Measurements from ENCODE around the gene BCL2L11. TPM values are rescaled to one million over a fixed set of nuclear protein-coding genes. Genes with fewer than 3 reads are reported as not detected.

BCL2L11 gene
- total RNA-seq, 1 donor from 2014 or later: 221 TPM

GRCh38 chr2:111117598-111118480 lies 2.9 kb upstream of the BCL2L11 start:
- peaks cover 40% of the 10 kb centered on the region for H3K4me1 Mint-ChIP-seq
- POLR2A ChIA-PET: interaction anchor here (0.5 to 2.0 kb wide), 8 partner anchors 10 to 581 kb away, joined by 3 to 15 read pairs (median 4); no protein-coding TSS in a partner anchor
- DNase-seq: peak; percentile 45
- CTCF ChIA-PET: interaction anchor here (0.8 to 2.0 kb wide), 7 partner anchors 9 to 305 kb away, joined by 3 to 15 read pairs (median 3); no protein-coding TSS in a partner anchor
- H3K36me3 Mint-ChIP-seq (ENCODE audit: low read depth): peaks cover 16% of the 10 kb centered on the region
- H3K27ac Mint-ChIP-seq: peak overlapping the region; percentile 65
- no peak for ATAC-seq (ENCODE audit: low read depth)
- intact Hi-C loops (cut with micrococcal nuclease): loop anchor here (1.0 to 5.0 kb wide), 5 partner anchors 89 to 581 kb away; no protein-coding TSS in a partner anchor
- peak overlapping the region; percentile 86 for H3K4me3 Mint-ChIP-seq
- H3K9me3 Mint-ChIP-seq: no peaks in the 10 kb centered on the region
- no peak for TF ChIP-seq CTCF (IDR thresholded peaks at IDR 0.05)
- H3K27me3 Mint-ChIP-seq: peaks cover 19% of the 10 kb centered on the region

GRCh38 chr2:111118481-111118980 lies 2.2 kb upstream of the BCL2L11 start:
- ChIA-PET CTCF (interaction anchor here (0.9 kb wide), 1 partner anchor 56 kb away, joined by 3 read pairs; no protein-coding TSS in a partner anchor), POLR2A (interaction anchor here (0.7 to 2.0 kb wide), 3 partner anchors 39 to 90 kb away, joined by 3 to 15 read pairs (median 5); no protein-coding TSS in a partner anchor)
- Mint-ChIP-seq H3K27ac (peak overlapping the region; percentile 85), H3K9me3 (no peaks in the 10 kb centered on the region), H3K36me3 (ENCODE audit: low read depth) (peaks cover 23% of the 10 kb centered on the region), H3K4me1 (peaks cover 43% of the 10 kb centered on the region), H3K4me3 (peak overlapping the region; percentile 86), H3K27me3 (peaks cover 13% of the 10 kb centered on the region)
- no peak for TF ChIP-seq CTCF (IDR thresholded peaks at IDR 0.05)
- intact Hi-C loops (cut with micrococcal nuclease): loop anchor here (5.0 kb wide), 2 partner anchors 261 to 339 kb away; no protein-coding TSS in a partner anchor
- ATAC-seq (ENCODE audit: low read depth): no peak
- peak; percentile 45 for DNase-seq

GRCh38 chr2:111118981-111119821 lies 1.5 kb upstream of the BCL2L11 start:
- Mint-ChIP-seq H3K27ac (peak overlapping the region; percentile 85), H3K36me3 (ENCODE audit: low read depth) (peaks cover 28% of the 10 kb centered on the region), H3K9me3 (no peaks in the 10 kb centered on the region), H3K4me3 (peak overlapping the region; percentile 86), H3K27me3 (peaks cover 8% of the 10 kb centered on the region), H3K4me1 (peaks cover 47% of the 10 kb centered on the region)
- ChIA-PET POLR2A (interaction anchor here (0.7 to 3.6 kb wide), 14 partner anchors 12 to 586 kb away, joined by 3 to 136 read pairs (median 6); no protein-coding TSS in a partner anchor), CTCF (interaction anchor here (1.5 kb wide), 1 partner anchor 582 kb away, joined by 5 read pairs; no protein-coding TSS in a partner anchor)
- DNase-seq (peak; percentile 53), ATAC-seq (ENCODE audit: low read depth) (no peak)
- no peak for TF ChIP-seq CTCF (IDR thresholded peaks at IDR 0.05)
- intact Hi-C loops (cut with micrococcal nuclease): loop anchor here (5.0 kb wide), 2 partner anchors 262 to 338 kb away; no protein-coding TSS in a partner anchor

- intact Hi-C loops (cut with micrococcal nuclease): loop anchor here (1.0 to 5.0 kb wide), 10 partner anchors 19 to 935 kb away; partner anchors contain the start of genes ANAPC1, BUB1 and TMEM87B
- POLR2A ChIA-PET: interaction anchor here (0.7 to 3.6 kb wide), 25 partner anchors 12 to 586 kb away, joined by 3 to 136 read pairs (median 6); no protein-coding TSS in a partner anchor
- peaks cover 5% of the 10 kb centered on the region for H3K27me3 Mint-ChIP-seq
- H3K36me3 Mint-ChIP-seq (ENCODE audit: low read depth): peaks cover 34% of the 10 kb centered on the region
- ATAC-seq (ENCODE audit: low read depth) (no peak), DNase-seq (no peak)
- H3K4me1 Mint-ChIP-seq: peaks cover 50% of the 10 kb centered on the region
- peak overlapping the region; percentile 85 for H3K27ac Mint-ChIP-seq
- H3K4me3 Mint-ChIP-seq: peak overlapping the region; percentile 86
- CTCF ChIA-PET: interaction anchor here (1.0 to 2.1 kb wide), 4 partner anchors 37 to 581 kb away, joined by 4 to 10 read pairs (median 7); no protein-coding TSS in a partner anchor
- no peak for TF ChIP-seq CTCF (IDR thresholded peaks at IDR 0.05)
- H3K9me3 Mint-ChIP-seq: no peaks in the 10 kb centered on the region
These were observed 877 bp upstream of the BCL2L11 start for GRCh38 chr2:111119822-111120252.

All from activated B cell treated with CpG ODN at 0.5 μM for 24 hours (primary cell).